ENCODE results near the gene EFTUD2.

EFTUD2 gene

DNA sequence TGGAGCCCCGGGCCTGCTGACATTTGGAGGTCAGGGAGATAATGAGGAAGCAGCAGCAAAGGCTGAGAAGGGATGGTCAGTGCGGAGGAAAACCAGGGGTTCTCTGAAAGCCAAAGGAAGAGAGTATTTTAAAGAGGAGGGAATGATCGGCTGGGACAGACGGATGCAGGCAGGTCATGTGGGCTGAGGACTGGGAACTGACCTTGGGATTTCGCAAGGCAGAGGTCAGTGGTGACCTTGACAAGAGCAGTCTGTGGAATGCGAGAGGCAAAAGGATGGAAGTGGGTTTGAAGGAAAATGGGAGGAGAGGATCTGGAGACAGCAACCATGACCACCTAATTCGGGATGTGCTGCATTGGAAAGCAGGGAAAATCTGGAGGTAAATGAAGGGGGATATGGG is 10.2 kb downstream of the EFTUD2 start:
- peaks cover 22% of the 10 kb centered on the region for H3K36me3 ChIP-seq (ENCODE audit: control insufficient read depth, insufficient read depth, low read length)
- no peak overlapping the region for H3K9ac ChIP-seq (ENCODE audit: low read depth, low read length)
- no peaks in the 10 kb centered on the region for H3K27me3 ChIP-seq (ENCODE audit: control insufficient read depth, insufficient read depth, low read length)
- H3K9me3 ChIP-seq (ENCODE audit: control insufficient read depth, insufficient read depth, low read length), result no peaks in the 10 kb centered on the region
- no peak overlapping the region for H3K4me3 ChIP-seq (ENCODE audit: low read depth, low read length)
- H3K4me1 ChIP-seq (ENCODE audit: control insufficient read depth, insufficient read depth, low read length), result no peaks in the 10 kb centered on the region

DNA sequence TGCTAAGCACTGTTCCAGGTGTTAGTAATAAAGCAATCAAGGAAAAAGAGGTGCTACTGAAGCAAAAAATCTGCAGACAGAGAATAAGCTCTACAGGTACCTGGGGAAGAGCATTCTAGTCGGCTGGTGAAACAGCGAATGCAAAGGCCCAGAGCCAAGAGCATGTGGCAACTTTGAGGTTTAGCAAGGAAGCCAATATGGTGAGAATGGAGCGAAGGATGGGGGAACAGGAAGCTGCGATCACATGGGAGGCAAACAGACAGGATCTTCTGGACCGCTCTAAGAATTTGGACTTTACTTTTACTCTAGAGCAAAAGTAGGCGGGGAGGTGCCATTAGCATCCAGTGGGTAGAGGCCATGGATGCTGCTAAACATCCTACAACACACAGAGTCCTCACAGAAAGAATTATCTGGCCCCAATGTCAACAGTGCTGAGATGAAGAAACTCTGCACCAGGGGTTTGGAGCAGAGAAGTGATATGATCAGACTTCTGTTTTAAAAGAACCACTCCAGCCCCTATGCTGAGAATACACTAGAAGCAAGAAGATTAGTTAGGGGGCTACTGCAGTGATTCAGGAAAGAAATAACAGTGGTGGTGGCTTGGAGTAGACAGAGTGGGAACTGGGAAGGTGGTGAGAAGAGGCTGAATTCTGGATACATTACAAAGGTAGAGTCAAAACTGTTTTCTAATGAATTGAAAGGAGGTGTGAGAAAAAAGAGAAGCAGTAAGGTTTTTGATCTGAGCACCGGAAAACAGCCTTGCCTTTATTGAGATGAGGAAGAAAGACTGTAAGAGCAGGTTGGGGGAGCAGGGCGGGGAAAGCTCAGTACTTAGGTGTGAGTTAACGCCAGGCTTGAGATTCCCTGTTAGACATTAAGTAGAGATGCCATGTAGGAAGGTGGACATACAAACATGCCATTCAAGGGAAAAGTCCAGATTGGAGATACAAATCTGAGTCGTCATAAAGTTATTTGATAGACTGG is 11.0 kb downstream of the EFTUD2 start:
- no peak overlapping the region for H3K4me3 ChIP-seq (ENCODE audit: low read depth, low read length)
- H3K36me3 ChIP-seq (ENCODE audit: control insufficient read depth, insufficient read depth, low read length), result peaks cover 24% of the 10 kb centered on the region
- H3K9ac ChIP-seq (ENCODE audit: low read depth, low read length), result no peak overlapping the region

DNA sequence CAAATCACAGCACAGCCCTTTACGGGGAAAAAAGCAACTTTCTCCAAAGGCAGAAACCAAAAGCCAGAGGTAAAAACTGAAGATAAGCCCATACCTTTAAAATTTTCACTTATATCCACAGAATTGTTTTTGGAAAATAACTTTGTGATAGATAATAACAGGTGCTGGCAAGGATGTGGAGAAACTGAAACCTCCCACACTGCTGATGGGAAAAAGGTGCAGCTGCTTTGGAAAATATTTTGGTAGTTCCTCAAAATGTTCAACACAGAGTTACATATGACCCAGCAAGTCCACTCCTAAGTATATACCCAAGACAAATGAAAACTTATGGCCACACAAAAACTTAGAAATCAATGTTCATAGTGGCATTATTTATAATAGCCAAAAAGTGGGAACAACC is 12.2 kb downstream of the EFTUD2 start:
- Histone ChIP-seq H3K36me3 (ENCODE audit: control insufficient read depth, insufficient read depth, low read length) (peaks cover 26% of the 10 kb centered on the region), H3K4me1 (ENCODE audit: control insufficient read depth, insufficient read depth, low read length) (no peaks in the 10 kb centered on the region), H3K9me3 (ENCODE audit: control insufficient read depth, insufficient read depth, low read length) (no peaks in the 10 kb centered on the region)

More for the DNA sequence above, 11.0 kb downstream of the EFTUD2 start:
- H3K9me3 ChIP-seq (ENCODE audit: control insufficient read depth, insufficient read depth, low read length), result no peaks in the 10 kb centered on the region
- H3K4me1 ChIP-seq (ENCODE audit: control insufficient read depth, insufficient read depth, low read length), result no peaks in the 10 kb centered on the region
- no peaks in the 10 kb centered on the region for H3K27me3 ChIP-seq (ENCODE audit: control insufficient read depth, insufficient read depth, low read length)

DNA sequence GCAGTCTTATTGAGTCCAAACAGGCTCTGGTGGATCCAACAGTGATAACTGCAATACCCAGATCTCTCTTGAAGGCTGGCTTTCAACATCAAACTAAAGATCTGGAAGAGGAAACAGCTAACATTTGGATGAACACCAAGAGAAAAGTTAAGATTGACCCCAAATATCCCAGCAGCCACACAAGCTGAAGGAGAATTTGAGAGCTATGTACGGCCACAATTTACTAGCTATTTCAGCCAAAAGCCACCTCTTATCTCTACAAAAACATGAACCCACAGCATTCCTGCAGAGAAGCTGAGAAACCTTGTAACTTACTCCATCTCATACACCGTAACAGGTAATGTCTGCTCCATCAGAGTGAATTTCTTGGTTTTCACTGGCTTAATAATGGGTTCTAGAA is 14.3 kb downstream of the EFTUD2 start:
- H3K36me3 ChIP-seq (ENCODE audit: control insufficient read depth, insufficient read depth, low read length), result peaks cover 38% of the 10 kb centered on the region

More for the DNA sequence above, 12.2 kb downstream of the EFTUD2 start:
- Histone ChIP-seq H3K4me3 (ENCODE audit: low read depth, low read length) (no peak overlapping the region), H3K27me3 (ENCODE audit: control insufficient read depth, insufficient read depth, low read length) (no peaks in the 10 kb centered on the region), H3K9ac (ENCODE audit: low read depth, low read length) (no peak overlapping the region)

DNA sequence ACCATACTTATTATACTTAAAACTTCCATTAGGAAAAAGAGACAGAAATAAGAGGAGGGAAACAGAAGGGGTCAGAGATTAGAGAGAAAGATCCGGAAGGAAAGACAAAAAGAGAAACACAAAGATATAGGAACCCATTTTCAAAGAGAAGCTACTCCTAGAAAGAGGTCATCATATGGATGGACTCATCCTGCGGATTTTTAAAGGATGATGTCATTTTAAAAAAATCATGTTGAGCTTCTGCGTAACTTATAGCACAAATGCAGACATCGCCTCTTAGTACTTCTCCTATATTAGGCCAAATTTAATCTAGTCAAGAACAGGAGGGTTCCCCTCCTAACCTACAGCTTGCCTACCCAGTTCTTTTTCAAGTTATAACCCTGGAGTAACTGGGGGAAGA is 18.1 kb downstream of the EFTUD2 start:
- peaks cover 41% of the 10 kb centered on the region for H3K36me3 ChIP-seq (ENCODE audit: control insufficient read depth, insufficient read depth, low read length)
- no peak overlapping the region for H3K4me3 ChIP-seq (ENCODE audit: low read depth, low read length)
- no peaks in the 10 kb centered on the region for H3K9me3 ChIP-seq (ENCODE audit: control insufficient read depth, insufficient read depth, low read length)
- H3K9ac ChIP-seq (ENCODE audit: low read depth, low read length), result no peak overlapping the region
- no peaks in the 10 kb centered on the region for H3K4me1 ChIP-seq (ENCODE audit: control insufficient read depth, insufficient read depth, low read length)
- no peaks in the 10 kb centered on the region for H3K27me3 ChIP-seq (ENCODE audit: control insufficient read depth, insufficient read depth, low read length)

More for the DNA sequence above, 14.3 kb downstream of the EFTUD2 start:
- Histone ChIP-seq H3K9ac (ENCODE audit: low read depth, low read length) (no peak overlapping the region), H3K4me1 (ENCODE audit: control insufficient read depth, insufficient read depth, low read length) (no peaks in the 10 kb centered on the region), H3K27me3 (ENCODE audit: control insufficient read depth, insufficient read depth, low read length) (no peaks in the 10 kb centered on the region), H3K4me3 (ENCODE audit: low read depth, low read length) (no peak overlapping the region), H3K9me3 (ENCODE audit: control insufficient read depth, insufficient read depth, low read length) (no peaks in the 10 kb centered on the region)

DNA sequence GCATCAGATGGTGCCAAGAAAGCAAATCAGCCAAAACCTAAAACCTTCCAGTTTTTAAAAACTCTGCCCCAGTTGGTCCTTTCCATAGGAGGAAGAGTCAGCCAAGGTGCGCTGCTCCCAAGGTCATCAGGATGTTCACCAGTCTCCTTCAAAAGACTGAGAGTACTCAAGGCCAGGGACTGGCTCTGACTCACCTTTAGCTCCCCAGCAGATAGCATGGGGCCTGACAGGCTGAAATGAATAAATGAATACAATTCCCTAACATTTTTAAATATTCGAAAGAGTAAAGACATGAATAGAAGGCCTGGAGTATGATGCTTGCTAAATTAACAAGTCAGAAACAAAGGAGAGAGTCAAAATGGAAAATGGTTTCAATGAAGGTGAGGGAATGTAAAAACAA is 19.2 kb downstream of the EFTUD2 start:
- no peaks in the 10 kb centered on the region for H3K9me3 ChIP-seq (ENCODE audit: control insufficient read depth, insufficient read depth, low read length)
- peaks cover 45% of the 10 kb centered on the region for H3K36me3 ChIP-seq (ENCODE audit: control insufficient read depth, insufficient read depth, low read length)
- no peaks in the 10 kb centered on the region for H3K4me1 ChIP-seq (ENCODE audit: control insufficient read depth, insufficient read depth, low read length)
- H3K4me3 ChIP-seq (ENCODE audit: low read depth, low read length), result no peak overlapping the region
- no peaks in the 10 kb centered on the region for H3K27me3 ChIP-seq (ENCODE audit: control insufficient read depth, insufficient read depth, low read length)
- H3K9ac ChIP-seq (ENCODE audit: low read depth, low read length), result no peak overlapping the region

DNA sequence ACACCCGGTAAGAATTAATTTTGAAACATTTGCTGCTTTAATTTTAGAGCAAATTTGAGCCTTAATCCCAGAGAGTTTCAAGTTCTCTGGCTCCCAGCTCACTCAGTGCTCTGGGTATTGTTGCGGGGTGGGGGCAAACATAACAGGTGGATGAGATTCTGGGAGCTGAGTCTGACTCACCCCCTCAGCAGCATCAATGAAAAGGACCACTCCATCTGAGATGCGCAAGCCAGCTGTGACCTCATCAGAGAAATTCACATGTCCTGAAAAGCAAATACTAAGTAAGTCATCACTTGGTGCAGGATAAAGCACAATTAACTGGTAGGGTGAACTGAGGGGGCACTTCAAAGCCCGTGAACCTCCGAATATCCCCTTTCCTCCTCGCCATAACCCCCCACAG is 19.9 kb downstream of the EFTUD2 start:
- H3K36me3 ChIP-seq (ENCODE audit: control insufficient read depth, insufficient read depth, low read length), result peaks cover 44% of the 10 kb centered on the region
- H3K4me1 ChIP-seq (ENCODE audit: control insufficient read depth, insufficient read depth, low read length), result no peaks in the 10 kb centered on the region
- no peaks in the 10 kb centered on the region for H3K9me3 ChIP-seq (ENCODE audit: control insufficient read depth, insufficient read depth, low read length)
- H3K9ac ChIP-seq (ENCODE audit: low read depth, low read length), result no peak overlapping the region
- no peak overlapping the region for H3K4me3 ChIP-seq (ENCODE audit: low read depth, low read length)
- H3K27me3 ChIP-seq (ENCODE audit: control insufficient read depth, insufficient read depth, low read length), result no peaks in the 10 kb centered on the region

DNA sequence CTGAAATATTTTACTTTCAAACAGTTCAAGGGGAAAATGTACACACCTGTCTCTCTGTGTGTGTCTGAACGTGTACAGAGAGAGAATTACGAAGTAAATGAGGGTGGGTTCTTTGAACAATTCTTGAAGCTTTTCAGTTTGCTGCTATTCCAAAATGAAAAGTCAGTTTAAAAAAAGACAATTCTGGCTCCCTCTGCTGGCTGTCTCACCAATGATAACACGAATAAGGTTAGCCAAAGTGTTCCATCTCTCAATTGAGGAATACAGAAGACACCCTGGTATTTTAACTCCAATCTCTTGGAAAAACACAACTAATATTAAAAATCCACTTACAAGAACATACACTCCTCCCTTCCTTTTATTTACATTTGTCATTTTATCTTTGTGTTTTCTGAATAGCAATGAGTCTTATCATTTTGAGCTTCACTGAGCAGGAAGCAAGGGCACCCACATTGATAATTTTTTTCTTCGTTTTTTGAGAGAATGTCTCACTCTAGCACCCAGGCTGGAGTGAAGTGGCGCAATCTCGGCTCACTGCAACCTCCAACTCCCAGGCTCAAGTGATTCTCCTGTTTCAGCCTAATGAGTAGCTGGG is 20.5 kb downstream of the EFTUD2 start:
- Histone ChIP-seq H3K9me3 (ENCODE audit: control insufficient read depth, insufficient read depth, low read length) (no peaks in the 10 kb centered on the region), H3K36me3 (ENCODE audit: control insufficient read depth, insufficient read depth, low read length) (peaks cover 41% of the 10 kb centered on the region), H3K4me1 (ENCODE audit: control insufficient read depth, insufficient read depth, low read length) (no peaks in the 10 kb centered on the region), H3K4me3 (ENCODE audit: low read depth, low read length) (no peak overlapping the region), H3K9ac (ENCODE audit: low read depth, low read length) (no peak overlapping the region), H3K27me3 (ENCODE audit: control insufficient read depth, insufficient read depth, low read length) (no peaks in the 10 kb centered on the region)

DNA sequence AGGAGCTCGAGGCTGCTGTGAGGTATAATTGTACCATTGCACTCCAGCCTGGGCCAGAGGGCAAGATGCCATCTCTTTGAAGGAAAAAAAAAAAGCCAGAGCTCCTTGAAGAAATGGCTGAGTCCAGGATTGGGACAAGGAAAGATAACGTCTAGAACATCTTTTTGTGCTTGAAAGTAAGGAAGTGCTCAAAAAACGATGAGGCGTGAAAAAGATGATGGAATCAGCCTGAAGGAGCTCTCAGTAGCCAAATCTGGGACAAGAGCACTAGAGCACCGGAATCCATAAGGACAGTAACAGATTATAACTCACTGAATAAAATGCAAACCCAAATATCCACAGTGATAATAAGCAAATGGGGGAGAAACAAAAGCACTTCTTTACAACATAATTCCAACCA is 22.1 kb downstream of the EFTUD2 start:
- Histone ChIP-seq H3K4me3 (ENCODE audit: low read depth, low read length) (no peak overlapping the region), H3K9ac (ENCODE audit: low read depth, low read length) (no peak overlapping the region), H3K4me1 (ENCODE audit: control insufficient read depth, insufficient read depth, low read length) (no peaks in the 10 kb centered on the region), H3K27me3 (ENCODE audit: control insufficient read depth, insufficient read depth, low read length) (no peaks in the 10 kb centered on the region), H3K9me3 (ENCODE audit: control insufficient read depth, insufficient read depth, low read length) (no peaks in the 10 kb centered on the region), H3K36me3 (ENCODE audit: control insufficient read depth, insufficient read depth, low read length) (peaks cover 37% of the 10 kb centered on the region)

DNA sequence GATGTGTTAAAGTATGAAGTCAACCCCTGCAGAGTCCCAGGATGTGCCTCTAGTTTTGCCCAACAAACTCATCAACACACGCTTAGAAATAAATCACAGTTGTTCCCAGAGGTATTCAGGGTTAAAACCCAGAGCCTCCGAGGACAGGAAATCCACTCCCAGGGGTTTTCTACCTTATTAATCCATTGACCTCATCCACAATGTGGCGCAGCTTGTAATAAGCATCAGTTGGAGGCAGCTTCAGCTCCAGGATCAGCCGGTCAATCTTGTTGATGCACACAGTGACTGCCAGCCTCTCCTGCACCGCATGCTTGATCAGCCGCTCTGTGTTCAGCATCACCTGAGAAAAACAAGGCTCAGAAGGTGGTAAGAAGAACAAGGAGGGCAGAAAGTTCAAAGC is 23.5 kb downstream of the EFTUD2 start:
- no peaks in the 10 kb centered on the region for H3K27me3 ChIP-seq (ENCODE audit: control insufficient read depth, insufficient read depth, low read length)
- H3K9ac ChIP-seq (ENCODE audit: low read depth, low read length), result no peak overlapping the region
- H3K36me3 ChIP-seq (ENCODE audit: control insufficient read depth, insufficient read depth, low read length), result peaks cover 35% of the 10 kb centered on the region
- H3K9me3 ChIP-seq (ENCODE audit: control insufficient read depth, insufficient read depth, low read length), result no peaks in the 10 kb centered on the region
- H3K4me3 ChIP-seq (ENCODE audit: low read depth, low read length), result no peak overlapping the region
- H3K4me1 ChIP-seq (ENCODE audit: control insufficient read depth, insufficient read depth, low read length), result no peaks in the 10 kb centered on the region

DNA sequence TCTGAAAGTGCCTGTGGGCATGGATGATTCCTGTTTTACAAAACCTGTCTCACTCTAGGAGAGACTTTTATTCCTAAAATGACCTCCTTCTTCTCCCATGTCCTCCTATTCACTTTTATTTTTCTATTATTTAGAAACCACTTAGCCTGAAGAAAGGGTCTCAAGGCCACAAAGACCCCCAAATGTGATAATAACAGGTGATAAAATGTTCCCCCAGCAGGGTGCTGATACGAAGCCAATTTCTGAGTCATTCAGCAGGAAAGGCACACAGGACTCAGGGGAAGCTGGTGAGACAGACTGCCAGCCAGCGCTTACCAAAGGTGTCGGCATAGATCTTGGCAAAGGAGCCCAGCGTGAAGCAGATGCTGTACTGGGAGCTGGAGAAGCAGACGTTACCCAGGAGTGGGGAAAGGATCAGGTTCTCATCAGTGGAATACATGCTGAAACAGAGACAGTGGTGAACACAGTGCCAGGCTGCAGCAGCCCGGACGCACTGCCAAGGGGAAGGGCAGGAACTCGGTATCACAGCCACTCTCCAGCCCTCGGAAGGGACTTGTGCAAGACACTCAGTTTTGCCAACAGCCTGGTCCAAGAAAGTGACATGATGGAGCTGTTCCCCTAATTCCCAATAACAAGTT is 27.0 kb downstream of the EFTUD2 start:
- Histone ChIP-seq H3K27me3 (ENCODE audit: control insufficient read depth, insufficient read depth, low read length) (no peaks in the 10 kb centered on the region), H3K9me3 (ENCODE audit: control insufficient read depth, insufficient read depth, low read length) (no peaks in the 10 kb centered on the region), H3K4me1 (ENCODE audit: control insufficient read depth, insufficient read depth, low read length) (no peaks in the 10 kb centered on the region), H3K4me3 (ENCODE audit: low read depth, low read length) (no peak overlapping the region), H3K36me3 (ENCODE audit: control insufficient read depth, insufficient read depth, low read length) (peaks cover 43% of the 10 kb centered on the region), H3K9ac (ENCODE audit: low read depth, low read length) (no peak overlapping the region)
